GM18498 (cell line): ENCODE data around the gene NKAPD1.
"Not testable (repeated sequence)": the region's sequence is repeated elsewhere in the genome, so short reads cannot be mapped to it uniquely, and the experiment has no call there.

Experiments
- ATAC-seq: cut with Tn5 transposase; IDR thresholded peaks from one replicate; pipeline ENCODE4 v1.9.1; 2021; ENCODE audit warnings: mild to moderate bottlenecking, moderate library complexity; ENCODE audit not compliant: unreplicated experiment

Gene NKAPD1

GRCh38 chr11:112073941-112074811, at the start of gene NKAPD1, which contains the start of gene PIH1D2:
Gene NKAPD1, plus strand, starts transcription at chr11:112074299. Its CDS starts 1,276 bp downstream, at chr11:112075575.
Gene PIH1D2, minus strand, starts transcription at chr11:112074017. Its CDS starts 843 bp downstream, at chr11:112073174.
- ATAC-seq = peak; percentile 89

- ATAC-seq = peak; percentile 78
Observed at GRCh38 chr11:112024773-112025678, 49.1 kb upstream of the NKAPD1 start, which contains the start of gene DLAT. Gene DLAT, plus strand, starts transcription at chr11:112025408. Its CDS starts 65 bp downstream, at chr11:112025473.

GRCh38 chr11:112025707-112026106, 48.4 kb upstream of the NKAPD1 start:
- peak; percentile 3 for ATAC-seq

GRCh38 chr11:112026784-112027410, 47.2 kb upstream of the NKAPD1 start:
- not testable (repeated sequence) for ATAC-seq

- ATAC-seq = no peak
Observed at GRCh38 chr11:112029460-112029859, 44.6 kb upstream of the NKAPD1 start.

GRCh38 chr11:112033902-112034301, 40.2 kb upstream of the NKAPD1 start:
- no peak for ATAC-seq

GRCh38 chr11:112037527-112037926, 36.6 kb upstream of the NKAPD1 start:
- no peak for ATAC-seq

GRCh38 chr11:112042161-112042960, 31.7 kb upstream of the NKAPD1 start:
- no peak for ATAC-seq

GRCh38 chr11:112042961-112043304, 31.2 kb upstream of the NKAPD1 start:
- ATAC-seq = no peak

GRCh38 chr11:112044961-112045360, 29.1 kb upstream of the NKAPD1 start:
- ATAC-seq = no peak

GRCh38 chr11:112046647-112047046, 27.5 kb upstream of the NKAPD1 start:
- not testable (repeated sequence) for ATAC-seq

- ATAC-seq = not testable (repeated sequence)
Observed at GRCh38 chr11:112048256-112048655, 25.8 kb upstream of the NKAPD1 start.

- no peak for ATAC-seq
Observed at GRCh38 chr11:112049777-112050176, 24.3 kb upstream of the NKAPD1 start.

GRCh38 chr11:112050721-112051120, 23.4 kb upstream of the NKAPD1 start:
- ATAC-seq = peak; percentile 85

- ATAC-seq = peak; percentile 46
Observed at GRCh38 chr11:112051768-112052167, 22.3 kb upstream of the NKAPD1 start.

GRCh38 chr11:112057170-112057569, 16.9 kb upstream of the NKAPD1 start:
- ATAC-seq = no peak

- ATAC-seq = no peak
Observed at GRCh38 chr11:112058103-112058502, 16.0 kb upstream of the NKAPD1 start.

GRCh38 chr11:112062923-112063322, 11.2 kb upstream of the NKAPD1 start:
- no peak for ATAC-seq

- ATAC-seq = no peak
Observed at GRCh38 chr11:112082729-112083128, 8.6 kb downstream of the NKAPD1 start.

GRCh38 chr11:112085822-112086421, 11.8 kb downstream of the NKAPD1 start:
- ATAC-seq = peak; percentile 50
